ENCODE data around the gene SMARCAL1.

SMARCAL1 gene

DNA sequence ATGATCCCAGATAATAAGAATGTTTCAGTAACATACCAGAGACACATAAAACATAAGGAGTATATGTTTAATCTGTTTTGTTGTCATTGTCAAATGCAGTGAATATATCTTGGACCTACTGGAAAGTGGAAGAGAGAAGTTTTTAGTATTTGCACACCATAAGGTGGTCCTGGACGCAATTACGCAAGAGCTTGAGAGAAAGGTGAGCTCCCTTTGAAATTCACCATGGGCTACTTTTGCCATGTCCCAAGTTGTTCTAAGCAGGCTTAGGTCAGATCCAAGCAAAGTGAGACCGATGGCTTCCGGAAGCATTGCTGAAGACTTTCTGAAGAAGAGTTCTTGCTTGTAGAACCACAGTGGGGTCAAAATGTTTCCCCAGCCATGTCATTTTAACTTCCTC, 55.6 kb downstream of the SMARCAL1 start:
- TF ChIP-seq TAF1 (IDR thresholded peaks at IDR 0.05; ENCODE audit: low read depth) = no peak
- TF ChIP-seq REST (IDR thresholded peaks at IDR 0.05; ENCODE audit: low read depth) = no peak
- TF ChIP-seq CEBPB (IDR thresholded peaks at IDR 0.05) = peak; percentile 67

DNA sequence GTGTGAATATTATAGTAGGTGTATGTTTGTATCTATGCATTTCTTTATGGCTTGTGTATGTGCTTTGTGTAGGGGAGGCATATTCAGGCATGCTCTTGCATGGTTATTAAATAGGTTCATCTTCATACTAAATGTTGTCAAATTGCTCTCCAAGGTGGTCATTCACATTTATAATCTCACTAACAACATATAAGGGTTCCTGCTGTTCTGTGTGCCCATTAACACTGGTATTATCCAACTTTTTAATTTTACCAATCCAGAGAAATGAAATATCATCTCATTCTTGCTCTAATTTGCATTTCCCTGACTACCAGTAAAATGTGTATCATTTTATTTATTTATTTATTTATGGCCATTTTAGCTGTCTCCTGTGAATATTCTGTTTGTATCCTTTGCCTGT, 57.4 kb downstream of the SMARCAL1 start:
- TF ChIP-seq CEBPB (IDR thresholded peaks at IDR 0.05) = no peak
- no peak for TF ChIP-seq NFIC (IDR thresholded peaks at IDR 0.05)
- no peak for TF ChIP-seq EP300 (IDR thresholded peaks at IDR 0.05; ENCODE audit: borderline replicate concordance)
- no peak for TF ChIP-seq FOXM1 (IDR thresholded peaks at IDR 0.05; ENCODE audit: borderline replicate concordance, low read depth)
- no peak for TF ChIP-seq MAX (IDR thresholded peaks at IDR 0.05)
- TF ChIP-seq RAD21 (IDR thresholded peaks at IDR 0.05; ENCODE audit: low read depth) = no peak
- no peak for TF ChIP-seq CREB1 (IDR thresholded peaks at IDR 0.05; ENCODE audit: low read depth)
- no peak for TF ChIP-seq TCF12 (IDR thresholded peaks at IDR 0.05; ENCODE audit: low read depth)
- TF ChIP-seq ZBTB7A (IDR thresholded peaks at IDR 0.05; ENCODE audit: low read depth) = no peak
- TF ChIP-seq TAF1 (IDR thresholded peaks at IDR 0.05; ENCODE audit: low read depth) = no peak
- no peak for TF ChIP-seq REST (IDR thresholded peaks at IDR 0.05; ENCODE audit: low read depth)
- TF ChIP-seq, protein P1, sequence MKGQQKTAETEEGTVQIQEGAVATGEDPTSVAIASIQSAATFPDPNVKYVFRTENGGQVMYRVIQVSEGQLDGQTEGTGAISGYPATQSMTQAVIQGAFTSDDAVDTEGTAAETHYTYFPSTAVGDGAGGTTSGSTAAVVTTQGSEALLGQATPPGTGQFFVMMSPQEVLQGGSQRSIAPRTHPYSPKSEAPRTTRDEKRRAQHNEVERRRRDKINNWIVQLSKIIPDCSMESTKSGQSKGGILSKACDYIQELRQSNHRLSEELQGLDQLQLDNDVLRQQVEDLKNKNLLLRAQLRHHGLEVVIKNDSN (IDR thresholded peaks at IDR 0.05) = no peak
- TF ChIP-seq TEAD4 (IDR thresholded peaks at IDR 0.05) = no peak
- TF ChIP-seq EGR1 (IDR thresholded peaks at IDR 0.05) = no peak
- no peak for TF ChIP-seq YY1 (IDR thresholded peaks at IDR 0.05; ENCODE audit: low read depth)

DNA sequence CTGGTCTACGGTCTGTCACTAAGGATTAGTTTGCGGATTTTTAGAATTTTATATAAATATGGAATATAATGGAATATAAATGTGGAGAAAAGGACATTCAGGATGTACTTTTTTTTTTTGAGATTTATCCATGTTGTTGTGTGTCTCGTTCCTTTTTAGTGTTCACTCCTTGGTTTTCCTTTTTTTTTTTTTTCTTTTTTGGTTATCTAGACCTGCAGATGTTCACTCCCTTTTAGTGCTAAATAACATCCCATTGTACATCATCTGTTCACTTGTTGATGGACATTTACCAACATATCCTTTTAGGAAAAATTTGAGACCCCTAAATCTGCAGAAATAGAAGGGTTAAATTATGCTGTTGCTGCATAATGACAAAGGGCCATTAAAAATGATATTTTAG, 60.9 kb downstream of the SMARCAL1 start:
- no peak for TF ChIP-seq FOXM1 (IDR thresholded peaks at IDR 0.05; ENCODE audit: borderline replicate concordance, low read depth)
- no peak for TF ChIP-seq TEAD4 (IDR thresholded peaks at IDR 0.05)
- TF ChIP-seq CREB1 (IDR thresholded peaks at IDR 0.05; ENCODE audit: low read depth) = no peak
- no peak for TF ChIP-seq YY1 (IDR thresholded peaks at IDR 0.05; ENCODE audit: low read depth)
- TF ChIP-seq TAF1 (IDR thresholded peaks at IDR 0.05; ENCODE audit: low read depth) = no peak
- TF ChIP-seq REST (IDR thresholded peaks at IDR 0.05; ENCODE audit: low read depth) = no peak
- no peak for TF ChIP-seq EP300 (IDR thresholded peaks at IDR 0.05; ENCODE audit: borderline replicate concordance)
- no peak for TF ChIP-seq CEBPB (IDR thresholded peaks at IDR 0.05)
- no peak for TF ChIP-seq ZBTB7A (IDR thresholded peaks at IDR 0.05; ENCODE audit: low read depth)
- TF ChIP-seq NFIC (IDR thresholded peaks at IDR 0.05) = no peak
- TF ChIP-seq RAD21 (IDR thresholded peaks at IDR 0.05; ENCODE audit: low read depth) = no peak
- no peak for TF ChIP-seq TCF12 (IDR thresholded peaks at IDR 0.05; ENCODE audit: low read depth)
- TF ChIP-seq, protein P1 (IDR thresholded peaks at IDR 0.05) = no peak
- no peak for TF ChIP-seq MAX (IDR thresholded peaks at IDR 0.05)
- TF ChIP-seq EGR1 (IDR thresholded peaks at IDR 0.05) = no peak

- TF ChIP-seq MAX (IDR thresholded peaks at IDR 0.05) = no peak
- TF ChIP-seq TEAD4 (IDR thresholded peaks at IDR 0.05) = no peak
- TF ChIP-seq TCF12 (IDR thresholded peaks at IDR 0.05; ENCODE audit: low read depth) = no peak
- TF ChIP-seq TAF1 (IDR thresholded peaks at IDR 0.05; ENCODE audit: low read depth) = no peak
- no peak for TF ChIP-seq REST (IDR thresholded peaks at IDR 0.05; ENCODE audit: low read depth)
- no peak for TF ChIP-seq YY1 (IDR thresholded peaks at IDR 0.05; ENCODE audit: low read depth)
These were observed 62.8 kb downstream of the SMARCAL1 start for GRCh38 chr2:216474925-216475670.

Measured in Ishikawa (cell line).